Stimulated activated effector memory CD8-positive, alpha-beta T cell treated with anti-CD3 and anti-CD28 coated beads, Interleukin-12 subunit alpha, Interleukin-12 subunit beta, amount 100 ng/mL, for 72 hours (primary cell): Measurements from ENCODE around the gene CBLB.
A peak's percentile ranks its signal among the peaks of the same experiment; 100 is the strongest.

Source experiments
- ATAC-seq: fragments of 150-1000 bp; cut with Tn5 transposase; 2 replicates; pipeline ENCODE4 v1.10.0; 2021
- DNase-seq, 2 donors: peaks; one replicate each; pipeline ENCODE4 v3.0.0; 2021 to 2022; ENCODE audit warnings: low spot score in 2 of 2
- H3K27ac Mint-ChIP-seq: one replicate; pipeline ENCODE4 v1.8.0; 2022; ENCODE audit warnings: mild to moderate bottlenecking, mixed read lengths
- H3K36me3 Mint-ChIP-seq: one replicate; pipeline ENCODE4 v1.8.0; 2022; ENCODE audit warnings: mild to moderate bottlenecking, mixed read lengths
- H3K4me1 Mint-ChIP-seq: one replicate; pipeline ENCODE4 v1.8.0; 2022; ENCODE audit warnings: mixed read lengths
- H3K4me3 Mint-ChIP-seq: one replicate; pipeline ENCODE4 v1.8.0; 2022; ENCODE audit warnings: mild to moderate bottlenecking, mixed read lengths
- H3K9me3 Mint-ChIP-seq: one replicate; pipeline ENCODE4 v1.8.0; 2022; ENCODE audit warnings: mixed read lengths

CBLB gene

GRCh38 chr3:105802118-105802706 lies 66.6 kb downstream of the CBLB start:
- peak overlapping the region; percentile 88 for H3K27ac Mint-ChIP-seq
- no peaks in the 10 kb centered on the region for H3K9me3 Mint-ChIP-seq
- H3K36me3 Mint-ChIP-seq: peaks cover 94% of the 10 kb centered on the region
- DNase-seq: no peak
- ATAC-seq: no peak
- peaks cover 78% of the 10 kb centered on the region for H3K4me1 Mint-ChIP-seq
- peak overlapping the region; percentile 44 for H3K4me3 Mint-ChIP-seq

DNA sequence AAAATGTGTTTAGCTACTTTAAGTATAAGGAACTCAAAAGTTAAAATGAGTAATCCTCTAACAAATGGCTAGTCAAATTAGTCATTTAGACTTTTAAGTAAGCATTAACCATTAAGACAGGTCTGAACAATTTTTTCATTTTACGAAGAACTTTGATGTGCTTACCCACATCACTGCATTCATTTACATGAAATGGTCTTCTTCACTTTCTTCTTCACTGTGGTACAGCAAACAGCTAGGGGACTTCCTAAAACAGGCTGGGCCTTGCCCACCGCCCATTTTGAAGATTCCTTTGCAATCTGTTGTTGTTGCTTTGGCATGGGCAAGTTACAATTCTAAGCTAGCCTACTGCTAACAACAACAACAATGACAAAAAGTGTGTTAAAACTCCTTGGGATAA lies 67.4 kb downstream of the CBLB start:
- H3K36me3 Mint-ChIP-seq: peaks cover 94% of the 10 kb centered on the region

DNA sequence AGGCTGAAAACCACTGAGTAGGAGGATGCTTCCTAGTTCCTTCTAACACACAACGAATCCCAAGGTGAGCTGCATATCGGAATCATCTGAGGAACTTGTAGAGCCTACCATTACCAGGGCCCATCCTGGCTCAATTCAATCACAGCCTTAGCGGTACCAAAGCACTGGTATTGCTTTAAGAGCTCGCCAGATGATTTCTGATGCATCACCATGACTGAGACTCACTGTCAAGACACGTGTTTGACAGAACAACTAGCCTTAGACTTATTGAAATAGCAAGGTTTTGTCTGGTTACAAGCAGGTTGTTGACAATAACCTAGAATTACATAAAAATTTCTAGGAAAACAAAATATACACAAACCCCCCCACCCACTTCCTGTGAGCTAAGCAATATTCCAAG lies 68.5 kb downstream of the CBLB start:
- H3K4me3 Mint-ChIP-seq: peak overlapping the region; percentile 26
- no peaks in the 10 kb centered on the region for H3K9me3 Mint-ChIP-seq
- peak; percentile 73 for ATAC-seq

More for the DNA sequence above, 67.4 kb downstream of the CBLB start:
- ATAC-seq (peak; percentile 86), DNase-seq (no peak)
- Mint-ChIP-seq H3K4me1 (peaks cover 81% of the 10 kb centered on the region), H3K9me3 (no peaks in the 10 kb centered on the region), H3K27ac (peak overlapping the region; percentile 88), H3K4me3 (peak overlapping the region; percentile 44)

GRCh38 chr3:105799286-105799685 lies 69.5 kb downstream of the CBLB start:
- peak overlapping the region; percentile 45 for H3K27ac Mint-ChIP-seq
- H3K4me3 Mint-ChIP-seq: no peak overlapping the region
- no peak for DNase-seq
- no peak for ATAC-seq
- no peaks in the 10 kb centered on the region for H3K9me3 Mint-ChIP-seq
- H3K36me3 Mint-ChIP-seq: peaks cover 91% of the 10 kb centered on the region
- peaks cover 71% of the 10 kb centered on the region for H3K4me1 Mint-ChIP-seq

More for the DNA sequence above, 68.5 kb downstream of the CBLB start:
- peaks cover 93% of the 10 kb centered on the region for H3K36me3 Mint-ChIP-seq
- no peak for DNase-seq
- peaks cover 74% of the 10 kb centered on the region for H3K4me1 Mint-ChIP-seq
- peak overlapping the region; percentile 68 for H3K27ac Mint-ChIP-seq

- Mint-ChIP-seq H3K36me3 (peaks cover 88% of the 10 kb centered on the region), H3K4me1 (peaks cover 71% of the 10 kb centered on the region), H3K27ac (peak overlapping the region; percentile 45), H3K9me3 (no peaks in the 10 kb centered on the region), H3K4me3 (peak overlapping the region; percentile 23)
- no peak for DNase-seq
- no peak for ATAC-seq
Observed at GRCh38 chr3:105798381-105798934, 70.4 kb downstream of the CBLB start.

DNA sequence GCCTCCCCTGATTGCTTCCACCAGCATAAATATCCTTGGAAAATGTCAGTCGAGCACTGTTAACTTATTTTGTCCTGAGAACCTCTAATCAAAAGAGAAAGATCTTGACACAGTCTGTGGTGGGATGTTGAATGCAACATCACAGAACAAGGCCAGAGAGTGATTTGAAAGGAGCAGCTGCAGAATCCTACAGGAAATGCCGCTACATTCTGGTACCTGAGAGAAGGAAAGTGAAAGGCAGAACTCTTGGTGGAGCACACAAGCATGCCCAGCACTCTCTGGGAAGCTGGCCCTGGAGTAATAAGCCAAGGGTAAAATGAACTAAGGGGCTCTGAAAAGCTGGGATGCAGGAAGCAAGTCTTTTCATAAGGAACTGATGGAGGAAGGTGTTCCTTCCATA lies 75.8 kb downstream of the CBLB start:
- Mint-ChIP-seq H3K4me1 (peaks cover 51% of the 10 kb centered on the region), H3K36me3 (peaks cover 71% of the 10 kb centered on the region), H3K27ac (peak overlapping the region; percentile 84), H3K9me3 (no peaks in the 10 kb centered on the region), H3K4me3 (peak overlapping the region; percentile 24)
- ATAC-seq (no peak), DNase-seq (no peak)

DNA sequence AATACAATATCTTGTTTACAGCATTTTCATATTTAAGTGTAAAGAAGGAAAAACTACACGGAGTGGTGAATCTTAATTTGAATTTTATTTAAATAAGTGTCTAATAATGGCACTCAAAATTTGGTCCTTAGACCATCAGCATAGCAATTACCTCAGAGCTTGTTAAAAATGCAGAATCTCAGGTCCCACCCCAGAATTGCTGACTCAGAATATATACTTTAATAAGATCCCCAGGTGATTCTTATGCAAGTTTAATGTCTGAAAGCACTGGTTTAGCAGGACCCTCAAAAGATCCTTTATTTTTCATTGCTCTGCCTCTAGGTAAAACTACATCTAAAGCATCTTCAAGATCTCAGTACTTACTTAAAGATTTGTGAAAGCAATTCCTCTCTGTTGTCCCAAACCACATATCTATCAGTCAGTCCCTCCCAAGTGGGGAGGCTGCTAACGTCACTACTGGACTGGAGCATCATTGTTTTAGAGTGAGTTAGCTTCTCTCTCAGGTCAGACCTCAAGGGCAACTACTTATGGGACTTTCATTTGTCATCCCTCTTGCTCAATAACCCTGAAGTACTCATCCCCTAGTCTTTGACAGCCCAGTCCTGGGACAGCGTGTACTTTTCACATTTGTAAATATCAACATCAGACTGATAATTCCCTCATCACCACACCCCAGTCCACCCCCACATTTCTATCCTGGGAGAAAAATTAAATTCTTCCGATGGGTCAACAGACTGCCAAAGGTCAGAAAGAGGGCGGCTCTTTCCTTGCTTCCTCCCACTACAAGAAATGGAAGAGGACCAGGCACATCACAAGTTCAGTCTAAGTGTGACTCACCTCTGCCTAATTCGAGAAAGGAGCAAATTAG lies 76.7 kb downstream of the CBLB start:
- H3K4me3 Mint-ChIP-seq: peak overlapping the region; percentile 24

DNA sequence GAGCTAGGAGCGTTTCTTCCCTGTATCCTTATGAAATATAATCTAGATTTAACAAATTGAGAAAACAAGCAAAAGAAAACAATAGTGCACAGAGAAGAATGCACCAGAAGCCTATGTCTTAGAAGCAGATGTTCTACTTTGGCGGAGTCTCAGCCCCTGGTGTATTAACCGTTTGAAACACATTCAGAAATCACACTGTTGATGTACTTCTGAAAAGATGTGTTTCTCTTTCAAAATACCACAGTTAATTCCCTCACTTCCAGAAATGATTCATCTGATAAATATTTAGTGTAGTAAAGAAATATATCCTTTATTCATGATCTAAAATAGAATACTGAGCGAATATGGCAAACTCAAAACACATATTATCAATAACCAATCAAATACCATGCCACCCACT lies 77.7 kb downstream of the CBLB start:
- Mint-ChIP-seq H3K27ac (peak overlapping the region; percentile 0), H3K36me3 (peaks cover 66% of the 10 kb centered on the region), H3K4me1 (peaks cover 44% of the 10 kb centered on the region), H3K4me3 (no peak overlapping the region), H3K9me3 (no peaks in the 10 kb centered on the region)
- DNase-seq (no peak), ATAC-seq (no peak)

More for the DNA sequence above, 76.7 kb downstream of the CBLB start:
- Mint-ChIP-seq H3K4me1 (peaks cover 46% of the 10 kb centered on the region), H3K9me3 (no peaks in the 10 kb centered on the region), H3K36me3 (peaks cover 68% of the 10 kb centered on the region), H3K27ac (peak overlapping the region; percentile 84)
- DNase-seq: no peak
- peak; percentile 87 for ATAC-seq

GRCh38 chr3:105790534-105790933 lies 78.3 kb downstream of the CBLB start:
- Mint-ChIP-seq H3K9me3 (no peaks in the 10 kb centered on the region), H3K4me3 (no peak overlapping the region), H3K36me3 (peaks cover 64% of the 10 kb centered on the region), H3K4me1 (peaks cover 48% of the 10 kb centered on the region), H3K27ac (peak overlapping the region; percentile 0)
- ATAC-seq (no peak), DNase-seq (no peak)

GRCh38 chr3:105788593-105788992 lies 80.2 kb downstream of the CBLB start:
- no peak overlapping the region for H3K27ac Mint-ChIP-seq
- H3K9me3 Mint-ChIP-seq: no peaks in the 10 kb centered on the region
- DNase-seq (no peak), ATAC-seq (no peak)
- no peak overlapping the region for H3K4me3 Mint-ChIP-seq
- peaks cover 56% of the 10 kb centered on the region for H3K4me1 Mint-ChIP-seq
- H3K36me3 Mint-ChIP-seq: peaks cover 54% of the 10 kb centered on the region

- DNase-seq (no peak), ATAC-seq (no peak)
- peaks cover 50% of the 10 kb centered on the region for H3K4me1 Mint-ChIP-seq
- no peaks in the 10 kb centered on the region for H3K9me3 Mint-ChIP-seq
- H3K36me3 Mint-ChIP-seq: peaks cover 54% of the 10 kb centered on the region
- peak overlapping the region; percentile 10 for H3K27ac Mint-ChIP-seq
- no peak overlapping the region for H3K4me3 Mint-ChIP-seq
Observed at GRCh38 chr3:105787453-105787852, 81.4 kb downstream of the CBLB start.

GRCh38 chr3:105786990-105787389 lies 81.8 kb downstream of the CBLB start:
- peaks cover 55% of the 10 kb centered on the region for H3K36me3 Mint-ChIP-seq
- no peaks in the 10 kb centered on the region for H3K9me3 Mint-ChIP-seq
- H3K4me3 Mint-ChIP-seq: no peak overlapping the region
- no peak for ATAC-seq
- H3K27ac Mint-ChIP-seq: peak overlapping the region; percentile 18
- DNase-seq: no peak
- peaks cover 49% of the 10 kb centered on the region for H3K4me1 Mint-ChIP-seq

DNA sequence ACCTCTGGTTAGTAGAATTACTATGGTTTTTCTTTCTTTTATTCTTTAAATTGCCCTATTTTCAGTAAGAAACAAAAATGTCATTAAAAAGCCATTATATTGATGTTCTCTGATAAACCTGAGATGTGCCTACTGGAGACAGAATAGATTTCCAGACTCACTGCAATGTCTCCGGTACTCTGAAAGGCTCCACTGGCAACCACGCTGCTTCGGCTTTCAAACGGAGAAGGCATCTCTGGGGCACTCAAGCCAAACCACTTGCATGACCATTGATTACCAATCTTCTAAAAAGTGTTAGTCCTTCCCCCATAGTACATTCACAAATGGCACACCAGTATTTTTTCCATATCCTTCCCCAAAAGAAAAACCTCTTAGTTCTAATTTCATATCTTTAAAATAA lies 82.6 kb downstream of the CBLB start:
- peak overlapping the region; percentile 18 for H3K27ac Mint-ChIP-seq
- peak overlapping the region; percentile 14 for H3K4me3 Mint-ChIP-seq

GRCh38 chr3:105785803-105786202 lies 83.0 kb downstream of the CBLB start:
- Mint-ChIP-seq H3K36me3 (peaks cover 64% of the 10 kb centered on the region), H3K4me1 (peaks cover 55% of the 10 kb centered on the region), H3K9me3 (no peaks in the 10 kb centered on the region), H3K4me3 (peak overlapping the region; percentile 14), H3K27ac (peak overlapping the region; percentile 18)
- ATAC-seq (no peak), DNase-seq (no peak)

More for the DNA sequence above, 82.6 kb downstream of the CBLB start:
- peaks cover 55% of the 10 kb centered on the region for H3K4me1 Mint-ChIP-seq
- H3K9me3 Mint-ChIP-seq: no peaks in the 10 kb centered on the region
- peaks cover 62% of the 10 kb centered on the region for H3K36me3 Mint-ChIP-seq
- ATAC-seq (no peak), DNase-seq (no peak)

DNA sequence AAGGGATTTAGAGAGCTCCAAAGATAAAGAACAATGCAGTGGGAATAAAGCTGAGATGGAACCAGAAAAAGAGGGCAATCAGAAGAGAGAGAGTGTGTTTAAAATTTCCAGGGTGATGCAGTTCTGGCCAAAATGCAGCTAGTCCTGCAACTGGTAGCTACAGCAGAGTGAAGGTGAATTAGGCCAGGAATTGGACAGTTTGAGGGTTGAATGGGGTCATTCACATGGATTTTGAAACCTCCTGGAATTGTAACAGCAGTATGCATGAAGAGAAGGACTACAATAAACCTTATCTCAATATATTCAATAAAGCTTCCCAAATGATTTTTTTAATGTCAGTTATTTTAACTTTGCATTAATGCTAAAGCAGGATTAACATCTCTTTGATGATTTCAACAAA lies 85.2 kb downstream of the CBLB start:
- H3K9me3 Mint-ChIP-seq: no peaks in the 10 kb centered on the region
- H3K36me3 Mint-ChIP-seq: peaks cover 74% of the 10 kb centered on the region
- no peak for DNase-seq
- no peak overlapping the region for H3K4me3 Mint-ChIP-seq
- ATAC-seq: no peak
- H3K4me1 Mint-ChIP-seq: peaks cover 49% of the 10 kb centered on the region
- H3K27ac Mint-ChIP-seq: no peak overlapping the region
